Osteoblast (primary cell): ENCODE results near the gene NEUROD2. TPM values are rescaled to one million over a fixed set of nuclear protein-coding genes. Genes with fewer than 3 reads are reported as not detected.

ENCODE experiments used
- DNase-seq: peaks from one replicate; pipeline ENCODE4 v3.0.0; 2011; ENCODE audit warnings: low spot score, mixed read lengths; ENCODE audit not compliant: insufficient read length; ENCODE audit errors: missing footprints
- H2AFZ ChIP-seq: 2 replicates; pipeline ENCODE4 v1.6.0; 2011; ENCODE audit warnings: mild to moderate bottlenecking, low read length
- H3K27ac ChIP-seq: 2 replicates; pipeline ENCODE4 v1.5.1; 2011; ENCODE audit warnings: mild to moderate bottlenecking, low read depth, low read length, moderate library complexity
- H3K27me3 ChIP-seq: 2 replicates; pipeline ENCODE4 v1.6.0; 2012; ENCODE audit warnings: mild to moderate bottlenecking, control low read depth, inconsistent platforms, low read length, moderate library complexity; ENCODE audit not compliant: insufficient read depth
- H3K36me3 ChIP-seq: 2 replicates; pipeline ENCODE4 v1.5.1; 2011; ENCODE audit warnings: mild to moderate bottlenecking, low read length, control low read depth, moderate library complexity; ENCODE audit not compliant: insufficient read depth
- H3K4me1 ChIP-seq: 2 replicates; pipeline ENCODE4 v1.5.1; 2011; ENCODE audit warnings: mild to moderate bottlenecking, low read length, control low read depth, moderate library complexity; ENCODE audit not compliant: insufficient read depth
- H3K4me2 ChIP-seq: 2 replicates; pipeline ENCODE4 v1.6.0; 2011; ENCODE audit warnings: mild to moderate bottlenecking, low read length; ENCODE audit not compliant: insufficient read depth
- H3K4me3 ChIP-seq: fragments of 200-600 bp; sonication (generic); 3 replicates; pipeline ENCODE4 v1.5.1; 2012; ENCODE audit warnings: mild to moderate bottlenecking, low read length, inconsistent platforms; ENCODE audit not compliant: insufficient read depth
- H3K79me2 ChIP-seq: 2 replicates; pipeline ENCODE4 v1.6.0; 2012; ENCODE audit warnings: mild to moderate bottlenecking, low read length, control low read depth, inconsistent platforms; ENCODE audit not compliant: insufficient read depth
- H3K9me3 ChIP-seq: 2 replicates; pipeline ENCODE4 v1.5.1; 2011; ENCODE audit warnings: low read depth, low read length, control low read depth
- H4K20me1 ChIP-seq: 2 replicates; pipeline ENCODE4 v1.6.0; 2012; ENCODE audit warnings: mild to moderate bottlenecking, low read length, control low read depth; ENCODE audit not compliant: insufficient read depth
- CTCF ChIP-seq: IDR thresholded peaks from 2 replicates; pipeline ENCODE4 v1.5.1; 2011; ENCODE audit warnings: mild to moderate bottlenecking, low read depth, low read length, moderate library complexity; ENCODE audit errors: extremely low read depth
- total RNA-seq: library from RNA; depleted of rRNA; stranded (reverse); fragments of >200 nt; gene quantifications from 2 replicates; pipeline ENCODE4 v1.2.3, GENCODE V29; 2012

Gene NEUROD2
- total RNA-seq, 1 donor = not detected

- Histone ChIP-seq H3K27ac (no peak overlapping the region), H2AFZ (no peak overlapping the region), H3K79me2 (no peaks in the 10 kb centered on the region), H3K27me3 (no peaks in the 10 kb centered on the region), H3K4me2 (no peak overlapping the region), H3K4me1 (peaks cover 7% of the 10 kb centered on the region), H3K36me3 (peaks cover 35% of the 10 kb centered on the region), H3K4me3 (no peak overlapping the region), H3K9me3 (no peaks in the 10 kb centered on the region), H4K20me1 (no peaks in the 10 kb centered on the region)
- TF ChIP-seq CTCF = no peak
- DNase-seq = no peak
Measured at GRCh38 chr17:39564211-39564848, 43.4 kb downstream of the NEUROD2 start.

DNA sequence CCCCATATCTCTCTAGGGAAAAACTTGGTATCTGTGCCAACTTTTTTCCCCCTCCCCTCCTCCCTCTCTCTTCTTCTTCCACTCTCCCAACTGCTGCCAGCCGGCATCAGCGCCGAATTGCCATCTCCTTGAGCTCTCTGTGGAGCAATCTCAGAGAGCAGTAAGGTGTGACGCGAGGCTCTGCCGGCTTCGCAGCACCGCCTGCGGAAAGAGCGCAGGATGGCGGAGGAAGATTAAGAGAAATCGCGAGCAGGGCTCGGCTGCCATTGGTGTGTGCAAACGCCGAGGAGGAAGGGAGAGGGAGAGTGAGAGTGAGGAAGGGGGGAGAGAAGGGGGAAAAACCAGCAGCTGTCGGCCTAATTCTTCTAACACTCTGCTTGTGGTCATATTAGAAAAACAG is 44.2 kb downstream of the NEUROD2 start:
- Histone ChIP-seq H2AFZ (no peak overlapping the region), H3K4me1 (peaks cover 7% of the 10 kb centered on the region), H4K20me1 (no peaks in the 10 kb centered on the region), H3K27me3 (no peaks in the 10 kb centered on the region), H3K79me2 (no peaks in the 10 kb centered on the region), H3K4me3 (no peak overlapping the region), H3K9me3 (no peaks in the 10 kb centered on the region), H3K4me2 (no peak overlapping the region), H3K27ac (no peak overlapping the region), H3K36me3 (peaks cover 38% of the 10 kb centered on the region)
- no peak for TF ChIP-seq CTCF
- no peak for DNase-seq

DNA sequence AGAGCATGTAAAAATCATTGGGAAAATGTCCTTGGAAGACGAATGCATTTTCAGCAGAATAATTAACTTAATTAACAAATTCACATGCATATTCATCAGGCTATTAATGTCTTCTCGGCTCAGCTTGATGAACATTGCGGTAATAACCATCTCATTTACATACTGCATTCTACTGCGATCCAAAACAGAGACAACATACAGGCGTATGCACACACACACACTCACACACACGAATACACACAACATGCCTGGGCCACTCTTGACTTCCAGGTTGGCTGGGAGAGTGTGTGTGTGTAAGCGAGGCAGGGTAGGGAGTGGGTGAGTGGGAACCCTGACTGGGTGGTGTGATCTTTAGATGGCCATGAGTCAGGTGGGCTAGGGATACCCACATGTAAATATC is 44.7 kb downstream of the NEUROD2 start:
- Histone ChIP-seq H3K27ac (no peak overlapping the region), H2AFZ (no peak overlapping the region), H3K4me1 (peaks cover 7% of the 10 kb centered on the region), H4K20me1 (no peaks in the 10 kb centered on the region), H3K27me3 (no peaks in the 10 kb centered on the region), H3K79me2 (no peaks in the 10 kb centered on the region), H3K4me2 (no peak overlapping the region), H3K9me3 (no peaks in the 10 kb centered on the region), H3K36me3 (peaks cover 39% of the 10 kb centered on the region), H3K4me3 (no peak overlapping the region)
- no peak for TF ChIP-seq CTCF
- no peak for DNase-seq

DNA sequence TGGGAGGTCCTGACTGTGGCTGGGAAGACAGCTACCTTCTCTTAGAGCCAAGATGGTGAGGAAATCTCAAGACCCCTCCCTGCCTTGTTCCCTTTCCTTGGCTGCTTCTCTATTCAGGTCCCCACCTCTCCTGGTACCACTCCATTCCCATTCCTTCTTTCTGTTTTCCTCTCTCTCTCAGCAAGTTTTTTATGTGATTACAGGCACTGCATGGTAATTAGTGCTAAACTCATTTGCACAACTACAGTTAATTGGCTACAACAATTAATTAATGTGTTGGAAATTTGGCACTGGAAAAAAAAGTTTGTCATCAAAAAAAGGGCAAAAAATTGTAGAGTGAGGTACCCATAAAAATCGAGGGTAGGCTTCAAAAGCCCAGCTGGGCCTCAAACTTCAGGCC is 45.3 kb downstream of the NEUROD2 start:
- no peak for TF ChIP-seq CTCF
- Histone ChIP-seq H3K9me3 (no peaks in the 10 kb centered on the region), H3K27me3 (no peaks in the 10 kb centered on the region), H3K36me3 (peaks cover 40% of the 10 kb centered on the region), H3K27ac (no peak overlapping the region), H2AFZ (no peak overlapping the region), H3K4me1 (peaks cover 7% of the 10 kb centered on the region), H3K4me3 (no peak overlapping the region), H3K79me2 (no peaks in the 10 kb centered on the region), H4K20me1 (no peaks in the 10 kb centered on the region), H3K4me2 (no peak overlapping the region)
- no peak for DNase-seq
